GM12801 (cell line): Measurements from ENCODE around the gene NLGN3.

Experiments
- CTCF ChIP-seq: IDR thresholded peaks from one replicate; pipeline ENCODE4 v1.5.1; 2011; ENCODE audit warnings: control low read depth; ENCODE audit not compliant: insufficient read length; ENCODE audit errors: extremely low read depth

NLGN3 gene

GRCh38 chrX:71164071-71164470 is 19.4 kb downstream of the NLGN3 start:
- TF ChIP-seq CTCF: no peak

GRCh38 chrX:71166461-71166860 is 21.8 kb downstream of the NLGN3 start:
- TF ChIP-seq CTCF: no peak

- no peak for TF ChIP-seq CTCF
Measured at GRCh38 chrX:71167031-71167781, 22.6 kb downstream of the NLGN3 start.

- TF ChIP-seq CTCF: no peak
Measured at GRCh38 chrX:71168134-71168533, 23.5 kb downstream of the NLGN3 start.

GRCh38 chrX:71169586-71169985 is 24.9 kb downstream of the NLGN3 start:
- TF ChIP-seq CTCF: no peak

- TF ChIP-seq CTCF: no peak
Measured at GRCh38 chrX:71170660-71171059, 26.0 kb downstream of the NLGN3 start.

- TF ChIP-seq CTCF: no peak
Measured at GRCh38 chrX:71171110-71171801, 26.6 kb downstream of the NLGN3 start.
